Measurements from ENCODE around the gene RIMS1. TPM values are rescaled to one million over a fixed set of nuclear protein-coding genes. Genes with fewer than 3 reads are reported as not detected.

The RIMS1 gene
- total and polyA plus RNA-seq, 9 of the 15 experiments (the other 6 are each of a cell fraction or from before 2014, with no cell fraction given) = not detected

DNA sequence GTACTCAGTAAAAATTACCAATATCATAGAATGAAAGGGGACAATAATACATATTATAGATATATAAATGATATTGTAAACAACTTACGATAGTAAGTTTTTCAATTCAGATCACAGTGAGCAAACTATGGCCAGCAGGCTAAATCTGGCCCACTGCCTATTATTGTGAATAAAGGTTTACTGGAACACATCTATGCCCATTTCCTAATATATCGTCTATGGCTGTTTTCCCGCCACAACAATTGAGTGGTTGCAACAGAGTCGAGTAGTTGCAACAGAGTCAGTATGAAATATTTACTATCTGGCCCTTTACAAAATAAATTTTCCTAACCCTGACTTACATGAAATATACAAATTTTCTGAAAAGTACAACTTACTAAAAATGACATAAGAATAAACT, 438.2 kb downstream of the RIMS1 start:
- Histone ChIP-seq H3K9me1 (ENCODE audit: control insufficient read depth, insufficient read depth, low read length) (no peaks in the 10 kb centered on the region), H4K20me1 (replicated peaks; ENCODE audit: control insufficient read depth, insufficient read depth, low read length) (no peaks in the 10 kb centered on the region), H3K9ac (ENCODE audit: insufficient read depth in 1 of 2, low read depth in 2 of 2, low read length in 2 of 2) (no peak overlapping the region), H3K36me3 (ENCODE audit: control insufficient read depth, insufficient read depth, low read length) (no peaks in the 10 kb centered on the region), H3K4me2 (ENCODE audit: insufficient read depth, low read length) (no peak overlapping the region), H3K4me3 (no peak overlapping the region), H3K27me3 (ENCODE audit: control insufficient read depth in 2 of 2, insufficient read depth in 2 of 2, low read length in 2 of 2) (no peaks in the 10 kb centered on the region), H2AFZ (ENCODE audit: low read depth, low read length) (no peak overlapping the region), H3K9me3 (replicated peaks; ENCODE audit: control insufficient read depth, insufficient read depth, low read depth, low read length) (no peaks in the 10 kb centered on the region), H3K79me2 (ENCODE audit: control insufficient read depth, insufficient read depth, low read length) (no peaks in the 10 kb centered on the region), H3K27ac (ENCODE audit: extremely low read depth, low read depth, low read length) (no peak overlapping the region), H3K4me1 (replicated peaks in 1 of 2; ENCODE audit: control insufficient read depth in 2 of 2, insufficient read depth in 2 of 2, low read length in 2 of 2) (no peaks in the 10 kb centered on the region)
- in situ Hi-C loops (cut with MboI) = no loop called here
- BruUV-seq (replicated peaks) = no TSS peak
- no peak for DNase-seq (ENCODE audit: extremely low read depth in 1 of 4, low spot score in 3 of 4)
- intact Hi-C loops (cut with micrococcal nuclease) = no loop called here
- TF ChIP-seq, protein P1, sequence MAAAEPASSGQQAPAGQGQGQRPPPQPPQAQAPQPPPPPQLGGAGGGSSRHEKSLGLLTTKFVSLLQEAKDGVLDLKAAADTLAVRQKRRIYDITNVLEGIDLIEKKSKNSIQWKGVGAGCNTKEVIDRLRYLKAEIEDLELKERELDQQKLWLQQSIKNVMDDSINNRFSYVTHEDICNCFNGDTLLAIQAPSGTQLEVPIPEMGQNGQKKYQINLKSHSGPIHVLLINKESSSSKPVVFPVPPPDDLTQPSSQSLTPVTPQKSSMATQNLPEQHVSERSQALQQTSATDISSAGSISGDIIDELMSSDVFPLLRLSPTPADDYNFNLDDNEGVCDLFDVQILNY (CRISPR knock-in tag; IDR thresholded peaks at IDR 0.05) = no peak
- no peak for TF ChIP-seq MYC (IDR thresholded peaks at IDR 0.05; ENCODE audit: low read depth, low read length)
- no peak for TF ChIP-seq MYC (CRISPR knock-in tag; IDR thresholded peaks at IDR 0.05; ENCODE audit: borderline replicate concordance, low read depth)
- TF ChIP-seq, protein P2, sequence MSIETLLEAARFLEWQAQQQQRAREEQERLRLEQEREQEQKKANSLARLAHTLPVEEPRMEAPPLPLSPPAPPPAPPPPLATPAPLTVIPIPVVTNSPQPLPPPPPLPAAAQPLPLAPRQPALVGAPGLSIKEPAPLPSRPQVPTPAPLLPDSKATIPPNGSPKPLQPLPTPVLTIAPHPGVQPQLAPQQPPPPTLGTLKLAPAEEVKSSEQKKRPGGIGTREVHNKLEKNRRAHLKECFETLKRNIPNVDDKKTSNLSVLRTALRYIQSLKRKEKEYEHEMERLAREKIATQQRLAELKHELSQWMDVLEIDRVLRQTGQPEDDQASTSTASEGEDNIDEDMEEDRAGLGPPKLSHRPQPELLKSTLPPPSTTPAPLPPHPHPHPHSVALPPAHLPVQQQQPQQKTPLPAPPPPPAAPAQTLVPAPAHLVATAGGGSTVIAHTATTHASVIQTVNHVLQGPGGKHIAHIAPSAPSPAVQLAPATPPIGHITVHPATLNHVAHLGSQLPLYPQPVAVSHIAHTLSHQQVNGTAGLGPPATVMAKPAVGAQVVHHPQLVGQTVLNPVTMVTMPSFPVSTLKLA (conservative IDR thresholded peaks at IDR 0.05) = no peak
- TF ChIP-seq POLR2B (IDR thresholded peaks at IDR 0.05; ENCODE audit: low read depth, partially characterized antibody) = no peak
- no peak for TF ChIP-seq HCFC1 (IDR thresholded peaks at IDR 0.05; ENCODE audit: low read depth, low read length)
- TF ChIP-seq DIDO1 (tag; IDR thresholded peaks at IDR 0.05; ENCODE audit: low read depth) = no peak
- TF ChIP-seq SMAD2 (IDR thresholded peaks at IDR 0.05; ENCODE audit: low read depth, low read length) = no peak
- no peak for TF ChIP-seq PRMT5 (CRISPR knock-in tag; IDR thresholded peaks at IDR 0.05)
- TF ChIP-seq, protein P3, sequence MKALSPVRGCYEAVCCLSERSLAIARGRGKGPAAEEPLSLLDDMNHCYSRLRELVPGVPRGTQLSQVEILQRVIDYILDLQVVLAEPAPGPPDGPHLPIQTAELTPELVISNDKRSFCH (CRISPR knock-in tag; IDR thresholded peaks at IDR 0.05) = no peak
- TF ChIP-seq, protein P3 (tag; IDR thresholded peaks at IDR 0.05) = no peak
- ChIA-PET CTCF (ENCODE audit: low intra/inter-chr PET ratio) (no interaction called here), POLR2A (no interaction called here)
- ATAC-seq = no peak
- no peak for FAIRE-seq
- 0% methylated on average over 4 of the region's 4 CpGs for WGBS (ENCODE audit: insufficient coverage, low coverage, missing lambda C conversion rate)
